Suprapubic skin (tissue), 4 donors: ENCODE data around the gene NEBL. TPM values are rescaled to one million over a fixed set of nuclear protein-coding genes. Genes with fewer than 3 reads are reported as not detected.

Source experiments
- DNase-seq, 2 donors: peaks; one replicate each; pipeline ENCODE4 v3.0.0-alpha.2; 2019; ENCODE audit warnings: low spot score in 2 of 2
- H3K27ac ChIP-seq: fragments of 200-600 bp; sonication (generic); one replicate; pipeline ENCODE4 v1.5.1; 2019
- H3K27me3 ChIP-seq: fragments of 200-600 bp; sonication (generic); one replicate; pipeline ENCODE4 v1.5.1; 2019
- H3K36me3 ChIP-seq: fragments of 200-600 bp; sonication (generic); one replicate; pipeline ENCODE4 v1.5.1; 2019
- H3K4me1 ChIP-seq: fragments of 200-600 bp; sonication (generic); one replicate; pipeline ENCODE4 v1.5.1; 2019
- H3K4me3 ChIP-seq: fragments of 200-600 bp; sonication (generic); one replicate; pipeline ENCODE4 v1.5.1; 2019; ENCODE audit warnings: mild to moderate bottlenecking
- H3K9me3 ChIP-seq: fragments of 200-600 bp; sonication (generic); one replicate; pipeline ENCODE4 v1.5.1; 2019
- CTCF ChIP-seq, 2 donors: fragments of 200-600 bp in 1 of 2; fragments of 450-650 bp in 1 of 2; sonication (generic) in 1 of 2; IDR thresholded peaks; one replicate each; pipeline ENCODE4 v1.5.1; 2016 to 2019; ENCODE audit warnings: antibody characterized with exemption in 2 of 2, mild to moderate bottlenecking in 1 of 2, moderate library complexity in 1 of 2
- EP300 ChIP-seq: sonication (generic); formaldehyde crosslinking; IDR thresholded peaks from one replicate; pipeline ENCODE4 v1.6.1; 2017; ENCODE audit warnings: antibody characterized with exemption
- POLR2A ChIP-seq, 2 donors: fragments of 450-650 bp; IDR thresholded peaks; one replicate each; pipeline ENCODE4 v1.6.1; 2017; ENCODE audit warnings: antibody characterized with exemption in 2 of 2, mild to moderate bottlenecking in 2 of 2, moderate library complexity in 2 of 2
- POLR2AphosphoS5 ChIP-seq, 3 donors: sonication (generic); formaldehyde crosslinking; IDR thresholded peaks; one replicate each; pipeline ENCODE4 v1.6.1; 2017; ENCODE audit warnings: antibody characterized with exemption in 3 of 3
- WGBS: methylation state at CpG from one replicate; pipeline ENCODE4 v1.1.5; 2018; 5-methylcytosine and 5-hydroxymethylcytosine counted together
- total RNA-seq, 4 donors: library from RNA; depleted of rRNA; stranded (reverse); fragments of >200 nt; gene quantifications; one replicate each; pipeline ENCODE4 v1.1.0, GENCODE V29; 2016

Gene NEBL
- total RNA-seq, 4 donors from 2014 or later, result 49.9 to 86.4 (median 70.5) TPM

- no peaks in the 10 kb centered on the region for H3K27me3 ChIP-seq
- no peak for TF ChIP-seq POLR2A (IDR thresholded peaks at IDR 0.05)
- no peak for TF ChIP-seq POLR2AphosphoS5 (IDR thresholded peaks at IDR 0.05)
- TF ChIP-seq CTCF (IDR thresholded peaks at IDR 0.05), result no peak
- no peak for TF ChIP-seq EP300
- no peaks in the 10 kb centered on the region for H3K9me3 ChIP-seq
- no peak overlapping the region for H3K4me3 ChIP-seq
- no peaks in the 10 kb centered on the region for H3K36me3 ChIP-seq
- no peaks in the 10 kb centered on the region for H3K4me1 ChIP-seq
- DNase-seq, result no peak
- no peak overlapping the region for H3K27ac ChIP-seq
- 92% methylated on average over 5 of the region's 5 CpGs for WGBS
Observed at GRCh38 chr10:20903635-20904390, 6.7 kb upstream of the NEBL start.

- TF ChIP-seq EP300 (no peak), CTCF (IDR thresholded peaks at IDR 0.05) (no peak), POLR2AphosphoS5 (IDR thresholded peaks at IDR 0.05) (no peak), POLR2A (IDR thresholded peaks at IDR 0.05) (no peak)
- DNase-seq, result no peak
- Histone ChIP-seq H3K27ac (no peak overlapping the region), H3K9me3 (no peaks in the 10 kb centered on the region), H3K27me3 (no peaks in the 10 kb centered on the region), H3K36me3 (no peaks in the 10 kb centered on the region), H3K4me1 (no peaks in the 10 kb centered on the region), H3K4me3 (no peak overlapping the region)
- 63% methylated on average over 5 of the region's 5 CpGs for WGBS
Observed at GRCh38 chr10:20901110-20901509, 4.0 kb upstream of the NEBL start.

GRCh38 chr10:20898866-20899535 is 1.9 kb upstream of the NEBL start:
- TF ChIP-seq POLR2AphosphoS5 (IDR thresholded peaks at IDR 0.05) (no peak), POLR2A (IDR thresholded peaks at IDR 0.05) (no peak), CTCF (IDR thresholded peaks at IDR 0.05) (no peak), EP300 (no peak)
- no peaks in the 10 kb centered on the region for H3K27me3 ChIP-seq
- 56% methylated on average over 3 of the region's 3 CpGs for WGBS
- no peak for DNase-seq
- no peaks in the 10 kb centered on the region for H3K9me3 ChIP-seq
- peaks cover 3% of the 10 kb centered on the region for H3K36me3 ChIP-seq
- no peak overlapping the region for H3K27ac ChIP-seq
- H3K4me1 ChIP-seq, result no peaks in the 10 kb centered on the region
- no peak overlapping the region for H3K4me3 ChIP-seq

- WGBS, result 74% methylated on average over 1 of the region's 1 CpG
- no peak for TF ChIP-seq EP300
- no peak for TF ChIP-seq POLR2A (IDR thresholded peaks at IDR 0.05)
- no peak for TF ChIP-seq POLR2AphosphoS5 (IDR thresholded peaks at IDR 0.05)
- TF ChIP-seq CTCF (IDR thresholded peaks at IDR 0.05), result no peak
- DNase-seq, result no peak
- Histone ChIP-seq H3K9me3 (no peaks in the 10 kb centered on the region), H3K27ac (no peak overlapping the region), H3K4me1 (peaks cover 3% of the 10 kb centered on the region), H3K4me3 (no peak overlapping the region), H3K36me3 (peaks cover 3% of the 10 kb centered on the region), H3K27me3 (no peaks in the 10 kb centered on the region)
Observed at GRCh38 chr10:20893297-20893696, 3.8 kb downstream of the NEBL start.

- no peaks in the 10 kb centered on the region for H3K27me3 ChIP-seq
- no peaks in the 10 kb centered on the region for H3K9me3 ChIP-seq
- no peak for TF ChIP-seq EP300
- no peak for DNase-seq
- 71% methylated on average over 2 of the region's 2 CpGs for WGBS
- no peak overlapping the region for H3K4me3 ChIP-seq
- peaks cover 3% of the 10 kb centered on the region for H3K4me1 ChIP-seq
- no peak overlapping the region for H3K27ac ChIP-seq
- H3K36me3 ChIP-seq, result peaks cover 3% of the 10 kb centered on the region
Observed at GRCh38 chr10:20892796-20893195, 4.3 kb downstream of the NEBL start.
